A673 (cell line): ENCODE data around the gene MED27.

Source experiments
- EZH2 ChIP-seq: fragments of 200-600 bp; sonication (generic); IDR thresholded peaks from 2 replicates; pipeline ENCODE4 v1.6.1; 2017; ENCODE audit warnings: borderline replicate concordance, low read depth, mild to moderate bottlenecking, mixed read lengths, antibody characterized with exemption, low read length; ENCODE audit not compliant: poor library complexity, severe bottlenecking
- TF ChIP-seq, protein P1 (sequence below): fragments of 300-800, 200-600 bp; sonication (generic); conservative IDR thresholded peaks from 2 replicates; pipeline ENCODE4 v1.5.1; 2017; ENCODE audit warnings: low read depth, mild to moderate bottlenecking, antibody characterized with exemption, low read length, moderate library complexity, mixed read lengths

DNA sequence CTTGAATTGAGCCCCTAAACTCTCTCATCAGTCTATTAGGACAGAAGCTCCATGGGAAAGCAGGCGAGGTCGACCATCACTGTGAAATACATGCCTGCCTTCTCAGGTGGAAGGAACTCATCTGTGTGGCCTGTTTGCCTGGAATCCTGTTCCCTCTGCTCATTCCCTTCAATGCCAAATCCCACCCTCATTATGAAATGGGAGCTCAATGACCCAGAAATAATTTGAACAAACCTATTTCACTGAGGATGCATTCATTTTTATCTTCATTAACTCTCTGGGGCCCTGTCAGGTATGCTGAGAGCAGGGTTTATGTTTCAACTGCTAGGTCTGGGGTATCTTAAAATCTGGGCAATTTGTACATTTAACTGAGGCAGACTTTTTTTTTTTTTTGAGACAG, 142.2 kb downstream of the MED27 start:
- no peak for TF ChIP-seq EZH2
- TF ChIP-seq, protein P1, sequence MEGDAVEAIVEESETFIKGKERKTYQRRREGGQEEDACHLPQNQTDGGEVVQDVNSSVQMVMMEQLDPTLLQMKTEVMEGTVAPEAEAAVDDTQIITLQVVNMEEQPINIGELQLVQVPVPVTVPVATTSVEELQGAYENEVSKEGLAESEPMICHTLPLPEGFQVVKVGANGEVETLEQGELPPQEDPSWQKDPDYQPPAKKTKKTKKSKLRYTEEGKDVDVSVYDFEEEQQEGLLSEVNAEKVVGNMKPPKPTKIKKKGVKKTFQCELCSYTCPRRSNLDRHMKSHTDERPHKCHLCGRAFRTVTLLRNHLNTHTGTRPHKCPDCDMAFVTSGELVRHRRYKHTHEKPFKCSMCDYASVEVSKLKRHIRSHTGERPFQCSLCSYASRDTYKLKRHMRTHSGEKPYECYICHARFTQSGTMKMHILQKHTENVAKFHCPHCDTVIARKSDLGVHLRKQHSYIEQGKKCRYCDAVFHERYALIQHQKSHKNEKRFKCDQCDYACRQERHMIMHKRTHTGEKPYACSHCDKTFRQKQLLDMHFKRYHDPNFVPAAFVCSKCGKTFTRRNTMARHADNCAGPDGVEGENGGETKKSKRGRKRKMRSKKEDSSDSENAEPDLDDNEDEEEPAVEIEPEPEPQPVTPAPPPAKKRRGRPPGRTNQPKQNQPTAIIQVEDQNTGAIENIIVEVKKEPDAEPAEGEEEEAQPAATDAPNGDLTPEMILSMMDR = no peak
